ENCODE data around the gene XPA.
A peak's percentile ranks its signal among the peaks of the same experiment; 100 is the strongest.

Gene XPA

DNA sequence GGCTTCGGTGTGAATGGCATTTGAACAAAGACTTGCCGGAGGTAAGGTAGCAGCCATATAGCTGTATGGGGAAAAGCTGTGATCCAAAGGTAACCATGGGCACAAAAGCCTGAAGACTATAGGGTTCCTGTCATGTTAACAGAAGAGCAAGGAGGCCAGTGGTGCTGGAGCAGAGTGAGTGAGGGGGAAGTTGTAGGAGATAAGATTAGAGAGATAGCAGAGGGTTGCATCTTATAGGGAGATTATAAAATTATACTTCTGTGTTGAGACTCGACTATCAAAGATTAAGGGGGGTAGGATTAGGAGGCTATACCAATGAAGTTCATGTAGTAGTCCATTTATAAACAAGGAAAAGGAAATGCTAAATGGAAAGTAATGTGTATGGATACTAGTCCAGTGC, 60.2 kb downstream of the XPA start:
- Histone ChIP-seq H3K4me1 (ENCODE audit: control insufficient read depth in 2 of 2, insufficient read depth in 1 of 2, low read depth in 1 of 2, low read length in 2 of 2) (peaks cover 2 to 4% of the 10 kb centered on the region in 2 donors), H2BK120ac (ENCODE audit: low read depth, low read length) (no peak overlapping the region), H4K91ac (ENCODE audit: low read depth, low read length, poor library complexity) (no peak overlapping the region), H3K27me3 (ENCODE audit: control insufficient read depth in 3 of 3, insufficient read depth in 3 of 3, low read depth in 1 of 3, low read length in 3 of 3) (no peaks in the 10 kb centered on the region), H3K4me3 (ENCODE audit: low read length in 2 of 2) (no peak overlapping the region), H2BK12ac (ENCODE audit: low read length) (no peak overlapping the region), H2BK5ac (ENCODE audit: low read length) (no peak overlapping the region), H3K18ac (ENCODE audit: low read length) (no peak overlapping the region), H2AK5ac (ENCODE audit: low read depth, low read length) (no peak overlapping the region), H3K4me2 (ENCODE audit: insufficient read depth, low read length, poor library complexity, severe bottlenecking) (no peak overlapping the region), H3K14ac (ENCODE audit: low read length) (no peak overlapping the region), H3K23ac (ENCODE audit: low read depth, low read length, poor library complexity) (no peak overlapping the region), H3K9me3 (replicated peaks in 1 of 2; ENCODE audit: control insufficient read depth in 2 of 2, insufficient read depth in 1 of 2, low read depth in 1 of 2, low read length in 2 of 2) (no peaks in the 10 kb centered on the region), H3K36me3 (replicated peaks in 1 of 2; ENCODE audit: control insufficient read depth in 2 of 2, insufficient read depth in 2 of 2, low read length in 2 of 2) (peaks cover 0 to 34% of the 10 kb centered on the region in 2 donors), H3K9ac (ENCODE audit: low read depth, low read length, poor library complexity) (no peak overlapping the region), H3K79me1 (ENCODE audit: low read depth, low read length) (peaks cover 2% of the 10 kb centered on the region), H4K8ac (ENCODE audit: low read depth, low read length) (no peak overlapping the region), H3K27ac (replicated peaks; ENCODE audit: low read length) (no peak overlapping the region), H2BK15ac (ENCODE audit: low read length) (no peak overlapping the region), H2AFZ (ENCODE audit: low read length) (no peak overlapping the region), H3K4ac (ENCODE audit: low read length) (no peak overlapping the region)
- no CpG with 5 or more reads among the region's 3 CpGs for WGBS, 2 donors (ENCODE audit: extremely low coverage in 2 of 2, insufficient read length in 2 of 2, insufficient replicate concordance in 1 of 2)
- DNase-seq (ENCODE audit: low spot score), result no peak

DNA sequence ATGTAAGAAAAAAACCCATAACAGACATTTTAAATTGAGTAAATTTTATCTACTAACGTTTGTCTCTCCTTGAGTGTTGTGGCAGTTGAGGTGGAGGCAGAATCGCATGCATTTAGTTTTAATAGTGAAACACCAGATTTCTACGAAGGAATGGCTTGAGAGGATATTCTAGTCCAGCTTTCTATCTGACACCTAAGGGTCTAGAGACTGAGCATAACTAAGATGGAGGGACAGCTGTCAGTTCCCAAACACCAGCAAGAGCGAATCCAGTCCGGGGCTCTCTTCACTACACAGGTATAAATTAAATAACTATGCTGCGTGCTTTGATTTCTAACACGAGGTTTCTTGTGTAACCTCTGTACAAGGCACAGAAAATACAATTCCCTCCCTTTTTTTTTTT, 62.1 kb downstream of the XPA start:
- Histone ChIP-seq H3K9ac (ENCODE audit: low read depth, low read length, poor library complexity) (no peak overlapping the region), H3K4me3 (ENCODE audit: low read length in 2 of 2) (peak overlapping the region in 1 of 2 donors; percentile 92), H3K9me3 (replicated peaks in 1 of 2; ENCODE audit: control insufficient read depth in 2 of 2, insufficient read depth in 1 of 2, low read depth in 1 of 2, low read length in 2 of 2) (no peaks in the 10 kb centered on the region), H3K18ac (ENCODE audit: low read length) (no peak overlapping the region), H2BK120ac (ENCODE audit: low read depth, low read length) (no peak overlapping the region), H2AK5ac (ENCODE audit: low read depth, low read length) (no peak overlapping the region), H3K23ac (ENCODE audit: low read depth, low read length, poor library complexity) (no peak overlapping the region), H4K8ac (ENCODE audit: low read depth, low read length) (no peak overlapping the region), H3K36me3 (replicated peaks in 1 of 2; ENCODE audit: control insufficient read depth in 2 of 2, insufficient read depth in 2 of 2, low read length in 2 of 2) (peaks cover 0 to 21% of the 10 kb centered on the region in 2 donors), H3K4me2 (ENCODE audit: insufficient read depth, low read length, poor library complexity, severe bottlenecking) (peak overlapping the region; percentile 26), H2BK5ac (ENCODE audit: low read length) (no peak overlapping the region), H3K14ac (ENCODE audit: low read length) (no peak overlapping the region), H3K27me3 (ENCODE audit: control insufficient read depth in 3 of 3, insufficient read depth in 3 of 3, low read depth in 1 of 3, low read length in 3 of 3) (no peaks in the 10 kb centered on the region), H3K4ac (ENCODE audit: low read length) (no peak overlapping the region), H4K91ac (ENCODE audit: low read depth, low read length, poor library complexity) (no peak overlapping the region), H3K27ac (replicated peaks; ENCODE audit: low read length) (no peak overlapping the region), H3K4me1 (ENCODE audit: control insufficient read depth in 2 of 2, insufficient read depth in 1 of 2, low read depth in 1 of 2, low read length in 2 of 2) (peaks cover 5 to 8% of the 10 kb centered on the region in 2 donors), H2BK12ac (ENCODE audit: low read length) (no peak overlapping the region), H2AFZ (ENCODE audit: low read length) (no peak overlapping the region), H3K79me1 (ENCODE audit: low read depth, low read length) (peaks cover 2% of the 10 kb centered on the region), H2BK15ac (ENCODE audit: low read length) (no peak overlapping the region)
- DNase-seq (ENCODE audit: low spot score), result no peak
- WGBS, 2 donors (ENCODE audit: extremely low coverage in 2 of 2, insufficient read length in 2 of 2, insufficient replicate concordance in 1 of 2), result no CpG with 5 or more reads among the region's 7 CpGs

DNA sequence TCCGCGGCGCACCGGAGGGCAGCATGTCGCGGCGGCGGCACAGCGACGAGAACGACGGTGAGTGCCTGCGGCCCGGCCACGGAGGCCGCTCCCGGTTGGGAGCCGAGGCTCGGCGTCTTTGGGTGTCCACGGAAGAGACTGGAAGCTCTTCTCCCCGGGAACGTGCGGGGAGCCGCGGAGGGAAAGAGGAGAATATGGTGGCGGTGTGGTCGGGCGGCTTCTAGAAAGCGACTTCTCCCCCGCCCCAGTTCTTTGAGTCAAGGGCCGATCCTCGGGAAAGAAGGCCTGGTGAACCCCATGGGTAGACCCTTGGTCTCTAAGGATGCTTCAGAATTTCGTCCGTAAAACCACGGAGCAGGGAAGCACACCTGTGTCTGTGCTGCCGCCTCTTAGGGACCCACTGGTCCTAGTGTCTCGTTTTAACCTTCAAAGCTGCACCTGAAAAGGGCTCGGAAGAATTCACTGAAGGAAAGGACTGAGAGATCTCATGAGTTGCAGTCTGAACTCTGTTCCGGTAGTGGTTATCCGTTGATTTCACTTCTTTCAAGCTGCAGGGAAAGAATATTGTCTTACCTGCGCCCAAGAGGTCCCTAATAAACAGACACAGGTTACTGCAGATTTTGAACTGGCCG, 63.2 kb downstream of the XPA start:
- H3K27me3 ChIP-seq (ENCODE audit: control insufficient read depth in 3 of 3, insufficient read depth in 3 of 3, low read depth in 1 of 3, low read length in 3 of 3), result no peaks in the 10 kb centered on the region
- peaks cover 7 to 8% of the 10 kb centered on the region in 2 donors for H3K4me1 ChIP-seq (ENCODE audit: control insufficient read depth in 2 of 2, insufficient read depth in 1 of 2, low read depth in 1 of 2, low read length in 2 of 2)
- no peak overlapping the region for H4K91ac ChIP-seq (ENCODE audit: low read depth, low read length, poor library complexity)
- peak overlapping the region; percentile 62 for H2BK15ac ChIP-seq (ENCODE audit: low read length)
- H3K18ac ChIP-seq (ENCODE audit: low read length), result peak overlapping the region; percentile 93
- H2AFZ ChIP-seq (ENCODE audit: low read length), result peak overlapping the region; percentile 94
- H3K36me3 ChIP-seq (replicated peaks in 1 of 2; ENCODE audit: control insufficient read depth in 2 of 2, insufficient read depth in 2 of 2, low read length in 2 of 2), result peaks cover 0 to 27% of the 10 kb centered on the region in 2 donors
- no peak overlapping the region for H3K4ac ChIP-seq (ENCODE audit: low read length)
- peak overlapping the region; percentile 98 for H3K9ac ChIP-seq (ENCODE audit: low read depth, low read length, poor library complexity)
- H3K4me3 ChIP-seq (ENCODE audit: low read length in 2 of 2), result peak overlapping the region; percentile 92 to 100
- H3K14ac ChIP-seq (ENCODE audit: low read length), result peak overlapping the region; percentile 78
- peak overlapping the region; percentile 94 for H3K23ac ChIP-seq (ENCODE audit: low read depth, low read length, poor library complexity)
- peak overlapping the region; percentile 93 for H2BK5ac ChIP-seq (ENCODE audit: low read length)
- peak overlapping the region; percentile 86 for H3K4me2 ChIP-seq (ENCODE audit: insufficient read depth, low read length, poor library complexity, severe bottlenecking)
- peaks cover 2% of the 10 kb centered on the region for H3K79me1 ChIP-seq (ENCODE audit: low read depth, low read length)
- no peak for DNase-seq (ENCODE audit: low spot score)
- peak overlapping the region; percentile 93 for H4K8ac ChIP-seq (ENCODE audit: low read depth, low read length)
- H2BK120ac ChIP-seq (ENCODE audit: low read depth, low read length), result no peak overlapping the region
- H3K9me3 ChIP-seq (replicated peaks in 1 of 2; ENCODE audit: control insufficient read depth in 2 of 2, insufficient read depth in 1 of 2, low read depth in 1 of 2, low read length in 2 of 2), result no peaks in the 10 kb centered on the region
- no CpG with 5 or more reads among the region's 43 CpGs for WGBS, 2 donors (ENCODE audit: extremely low coverage in 2 of 2, insufficient read length in 2 of 2, insufficient replicate concordance in 1 of 2)
- H3K27ac ChIP-seq (replicated peaks; ENCODE audit: low read length), result peak overlapping the region; percentile 91
- peak overlapping the region; percentile 53 for H2BK12ac ChIP-seq (ENCODE audit: low read length)
- peak overlapping the region; percentile 44 for H2AK5ac ChIP-seq (ENCODE audit: low read depth, low read length)

DNA sequence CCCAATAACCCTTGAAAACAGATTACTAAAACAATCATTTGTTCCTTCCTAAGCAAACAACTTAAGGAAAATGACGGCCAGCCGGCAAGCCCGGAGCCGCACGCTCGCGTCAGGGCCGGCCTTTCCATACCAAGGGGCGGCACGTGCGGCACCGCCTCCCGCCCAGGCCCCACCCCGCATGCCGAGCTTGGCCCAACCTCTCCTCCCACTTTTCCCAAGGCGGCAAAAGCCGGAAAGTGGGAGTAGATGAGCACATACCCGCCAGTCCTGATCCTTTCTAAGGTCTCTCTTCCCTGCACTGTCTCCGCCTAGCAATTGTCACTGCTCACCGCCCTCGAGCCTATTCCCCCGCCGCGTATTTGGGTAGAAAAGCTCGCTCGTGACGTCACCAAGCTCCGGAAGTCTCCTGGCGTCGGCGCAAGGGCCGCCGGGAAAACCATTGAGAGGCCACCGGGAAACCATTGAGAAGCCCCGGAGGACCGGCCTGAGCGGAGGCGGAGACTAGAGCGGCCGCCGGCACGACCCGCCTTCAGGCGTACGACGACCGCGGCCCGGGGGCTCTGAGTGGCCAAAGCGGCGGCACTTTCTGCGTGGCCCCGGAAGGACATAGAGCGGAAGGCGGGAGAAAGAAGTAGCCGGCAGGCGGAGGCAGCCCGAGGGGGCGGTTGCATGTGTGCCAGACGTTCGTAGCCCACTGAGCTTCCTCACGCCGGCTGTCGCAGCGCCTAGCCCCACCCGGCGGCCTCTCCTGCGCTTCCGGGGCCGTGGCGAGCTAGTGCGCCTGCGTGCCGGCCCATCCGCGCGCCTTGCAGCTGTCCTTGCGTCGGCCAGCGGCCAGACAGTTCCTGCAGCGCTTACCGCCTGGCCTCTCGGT, 63.9 kb downstream of the XPA start, which contains the start of the genes NCBP1 and TSTD2:
NCBP1 (plus strand) TSS at position 837 of the 874 bp plus-strand sequence. CDS start 61 bp downstream, outside the sequence.
TSTD2 (minus strand) TSS at position 384 of the 874 bp plus-strand sequence. CDS start 5,806 bp downstream, outside the sequence.
- Histone ChIP-seq H2AK5ac (ENCODE audit: low read depth, low read length) (peak within 1 kb of the TSS; percentile 44), H2AFZ (ENCODE audit: low read length) (peak within 1 kb of the TSS; percentile 94), H4K8ac (ENCODE audit: low read depth, low read length) (peak within 1 kb of the TSS; percentile 93), H3K36me3 (replicated peaks in 1 of 2; ENCODE audit: control insufficient read depth in 2 of 2, insufficient read depth in 2 of 2, low read length in 2 of 2) (peaks cover 0 to 23% of the 10 kb centered on the region in 2 donors), H3K18ac (ENCODE audit: low read length) (peak within 1 kb of the TSS; percentile 93), H2BK12ac (ENCODE audit: low read length) (peak within 1 kb of the TSS; percentile 53), H2BK120ac (ENCODE audit: low read depth, low read length) (no peak within 1 kb of the TSS), H2BK5ac (ENCODE audit: low read length) (peak within 1 kb of the TSS; percentile 93), H2BK15ac (ENCODE audit: low read length) (peak within 1 kb of the TSS; percentile 62), H3K4me3 (ENCODE audit: low read length in 2 of 2) (peak within 1 kb of the TSS; percentile 92 to 100), H3K79me1 (ENCODE audit: low read depth, low read length) (no peaks in the 10 kb centered on the region), H3K9ac (ENCODE audit: low read depth, low read length, poor library complexity) (peak within 1 kb of the TSS; percentile 98), H3K14ac (ENCODE audit: low read length) (peak within 1 kb of the TSS; percentile 78), H3K4me1 (ENCODE audit: control insufficient read depth in 2 of 2, insufficient read depth in 1 of 2, low read depth in 1 of 2, low read length in 2 of 2) (peaks cover 8 to 11% of the 10 kb centered on the region in 2 donors), H3K4me2 (ENCODE audit: insufficient read depth, low read length, poor library complexity, severe bottlenecking) (peak within 1 kb of the TSS; percentile 86), H4K91ac (ENCODE audit: low read depth, low read length, poor library complexity) (no peak within 1 kb of the TSS), H3K4ac (ENCODE audit: low read length) (no peak within 1 kb of the TSS), H3K27ac (replicated peaks; ENCODE audit: low read length) (peak within 1 kb of the TSS; percentile 91), H3K9me3 (replicated peaks in 1 of 2; ENCODE audit: control insufficient read depth in 2 of 2, insufficient read depth in 1 of 2, low read depth in 1 of 2, low read length in 2 of 2) (no peaks in the 10 kb centered on the region), H3K27me3 (ENCODE audit: control insufficient read depth in 3 of 3, insufficient read depth in 3 of 3, low read depth in 1 of 3, low read length in 3 of 3) (no peaks in the 10 kb centered on the region), H3K23ac (ENCODE audit: low read depth, low read length, poor library complexity) (peak within 1 kb of the TSS; percentile 94)
- no CpG with 5 or more reads among the region's 83 CpGs for WGBS, 2 donors (ENCODE audit: extremely low coverage in 2 of 2, insufficient read length in 2 of 2, insufficient replicate concordance in 1 of 2)
- peak; percentile 98 for DNase-seq (ENCODE audit: low spot score)
